Esophagus (tissue), 2 donors: ENCODE measurements around the gene RHBDD3. TPM values are rescaled to one million over a fixed set of nuclear protein-coding genes. Genes with fewer than 3 reads are reported as not detected.

Experiments
- H3K27ac ChIP-seq, 2 donors: one replicate each; pipeline ENCODE4 v1.5.1; 2013; ENCODE audit warnings: low read depth in 2 of 2, mild to moderate bottlenecking in 2 of 2, inconsistent platforms in 1 of 2, low read length in 1 of 2, moderate library complexity in 1 of 2
- H3K27me3 ChIP-seq, 2 donors: one replicate each; pipeline ENCODE4 v1.6.1; 2013; ENCODE audit warnings: low read length in 2 of 2, control low read depth in 1 of 2, mild to moderate bottlenecking in 1 of 2; ENCODE audit not compliant: insufficient read depth in 2 of 2, control insufficient read depth in 1 of 2
- H3K36me3 ChIP-seq, 2 donors: one replicate each; pipeline ENCODE4 v1.6.1; 2013; ENCODE audit warnings: low read length in 1 of 2; ENCODE audit not compliant: control insufficient read depth in 2 of 2, insufficient read depth in 2 of 2
- H3K4me1 ChIP-seq, 2 donors: one replicate each; pipeline ENCODE4 v1.6.1; 2013; ENCODE audit warnings: low read length in 1 of 2; ENCODE audit not compliant: control insufficient read depth in 2 of 2, insufficient read depth in 2 of 2
- H3K4me3 ChIP-seq, 2 donors: one replicate each; pipeline ENCODE4 v1.5.1; 2013; ENCODE audit warnings: low read length in 2 of 2, mild to moderate bottlenecking in 2 of 2, low read depth in 1 of 2, moderate library complexity in 1 of 2
- H3K9me3 ChIP-seq, 2 donors: one replicate each; pipeline ENCODE4 v1.6.1; 2013; ENCODE audit warnings: mild to moderate bottlenecking in 2 of 2, low read depth in 1 of 2, low read length in 1 of 2, moderate library complexity in 1 of 2; ENCODE audit not compliant: control insufficient read depth in 2 of 2, insufficient read depth in 1 of 2
- WGBS, 2 donors: extraction: QIAGEN DNeasy Blood & Tissue Kit; methylation state at CpG; one replicate each; pipeline ENCODE4 v1.1.7; 2013; 5-methylcytosine and 5-hydroxymethylcytosine counted together
- polyA plus RNA-seq, 2 donors: library from polyadenylated mRNA; stranded (reverse); fragments of 200-250 nt; gene quantifications; one replicate each; pipeline ENCODE4 v1.2.3, GENCODE V29; 2013
- donor health status: healthy with polysubstance abuse.
- donor health status: Bipolar disorder and iron deficiency.

RHBDD3 gene
- polyA plus RNA-seq, result 10 to 100 TPM; 15.1 to 20.9 TPM

DNA sequence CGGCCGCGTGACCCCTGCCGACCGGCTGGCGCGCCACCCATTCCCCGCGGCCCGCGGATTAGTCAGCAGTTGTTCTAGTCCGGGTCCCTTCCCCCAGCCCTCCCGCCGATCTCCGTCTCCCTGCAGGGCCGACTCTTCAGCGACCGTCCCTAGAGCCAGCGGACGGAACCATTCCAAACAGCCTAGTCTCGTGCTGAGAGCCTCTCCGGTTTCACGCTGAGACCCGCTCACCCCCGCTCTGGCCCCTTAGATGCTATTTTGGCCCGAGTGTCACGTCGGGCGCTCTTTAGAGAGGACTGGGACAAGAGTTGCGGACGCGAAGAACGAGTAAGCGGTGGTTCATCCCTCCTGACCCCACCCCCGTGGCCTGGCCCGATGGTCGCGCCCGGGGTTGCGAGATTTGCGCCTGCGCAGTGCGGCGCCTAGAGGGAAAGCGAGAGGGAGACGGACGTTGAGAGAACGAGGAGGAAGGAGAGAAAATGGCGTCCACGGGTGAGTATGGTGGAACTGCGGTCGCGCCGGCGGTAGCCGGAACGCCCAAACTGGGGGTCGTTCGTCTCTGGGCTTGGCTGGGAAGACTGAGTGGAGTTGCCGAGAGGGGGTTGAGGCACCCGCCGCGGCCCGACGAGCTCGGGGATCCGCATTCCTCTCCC is at the start of gene RHBDD3, which contains the start of gene EWSR1:
Gene RHBDD3 (minus strand): TSS at position 124 of the 653 bp plus-strand sequence. CDS start 2,355 bp downstream, outside the sequence.
Gene EWSR1 (plus strand): TSS at position 411 of the 653 bp plus-strand sequence. CDS start 69 bp downstream, at position 480.
- 0% methylated on average over 54 to 67 of the region's 67 CpGs for WGBS, 2 donors
- no peaks in the 10 kb centered on the region for H3K9me3 ChIP-seq
- peaks cover 4 to 16% of the 10 kb centered on the region in 2 donors for H3K4me1 ChIP-seq

DNA sequence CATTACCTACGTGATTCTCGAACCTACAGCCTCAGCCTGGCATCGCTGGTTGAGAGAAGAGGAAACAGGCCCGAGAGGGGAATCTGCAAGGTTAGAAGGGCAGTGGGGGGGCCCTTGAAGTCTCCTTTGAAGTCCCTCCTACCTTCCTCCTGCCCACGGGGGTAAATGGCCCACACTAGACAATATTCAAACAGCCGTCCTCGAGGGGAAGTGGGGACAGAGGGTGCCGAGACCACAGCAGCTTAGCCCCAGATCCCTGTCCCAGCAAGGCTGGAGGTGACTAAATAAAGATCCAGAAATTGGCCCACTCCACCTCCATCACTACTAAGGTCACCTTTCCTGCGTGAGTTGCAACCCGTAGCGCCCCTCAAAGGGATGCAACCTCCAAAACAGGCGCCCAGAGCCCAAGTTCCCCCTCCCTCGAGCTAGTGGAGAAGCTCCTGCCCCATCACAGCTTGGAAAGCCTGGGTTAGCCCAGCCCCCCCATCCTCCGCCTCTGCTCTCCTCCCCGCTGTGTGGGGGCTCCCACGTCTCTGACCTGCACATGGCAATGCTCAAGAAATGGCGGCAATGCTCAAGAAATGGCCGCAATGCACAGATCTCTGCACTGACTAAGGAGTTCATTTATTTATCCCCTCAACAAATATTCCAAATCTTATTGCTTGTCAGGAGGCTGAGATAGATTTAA is 48.5 kb upstream of the RHBDD3 start:
- Histone ChIP-seq H3K4me3 (no peak overlapping the region), H3K27me3 (peaks cover 0 to 20% of the 10 kb centered on the region in 2 donors), H3K27ac (no peak overlapping the region), H3K9me3 (no peaks in the 10 kb centered on the region), H3K4me1 (peaks cover 8 to 27% of the 10 kb centered on the region in 2 donors), H3K36me3 (no peaks in the 10 kb centered on the region)
- WGBS, 2 donors, result 63 to 67% methylated on average over 18 of the region's 18 CpGs

More for the DNA sequence above, at the start of gene RHBDD3, which contains the start of gene EWSR1:
- Histone ChIP-seq H3K36me3 (peaks cover 0 to 20% of the 10 kb centered on the region in 2 donors), H3K4me3 (peak within 1 kb of the TSS; percentile 94 to 97), H3K27me3 (no peaks in the 10 kb centered on the region), H3K27ac (peak within 1 kb of the TSS; percentile 95 to 99)

DNA sequence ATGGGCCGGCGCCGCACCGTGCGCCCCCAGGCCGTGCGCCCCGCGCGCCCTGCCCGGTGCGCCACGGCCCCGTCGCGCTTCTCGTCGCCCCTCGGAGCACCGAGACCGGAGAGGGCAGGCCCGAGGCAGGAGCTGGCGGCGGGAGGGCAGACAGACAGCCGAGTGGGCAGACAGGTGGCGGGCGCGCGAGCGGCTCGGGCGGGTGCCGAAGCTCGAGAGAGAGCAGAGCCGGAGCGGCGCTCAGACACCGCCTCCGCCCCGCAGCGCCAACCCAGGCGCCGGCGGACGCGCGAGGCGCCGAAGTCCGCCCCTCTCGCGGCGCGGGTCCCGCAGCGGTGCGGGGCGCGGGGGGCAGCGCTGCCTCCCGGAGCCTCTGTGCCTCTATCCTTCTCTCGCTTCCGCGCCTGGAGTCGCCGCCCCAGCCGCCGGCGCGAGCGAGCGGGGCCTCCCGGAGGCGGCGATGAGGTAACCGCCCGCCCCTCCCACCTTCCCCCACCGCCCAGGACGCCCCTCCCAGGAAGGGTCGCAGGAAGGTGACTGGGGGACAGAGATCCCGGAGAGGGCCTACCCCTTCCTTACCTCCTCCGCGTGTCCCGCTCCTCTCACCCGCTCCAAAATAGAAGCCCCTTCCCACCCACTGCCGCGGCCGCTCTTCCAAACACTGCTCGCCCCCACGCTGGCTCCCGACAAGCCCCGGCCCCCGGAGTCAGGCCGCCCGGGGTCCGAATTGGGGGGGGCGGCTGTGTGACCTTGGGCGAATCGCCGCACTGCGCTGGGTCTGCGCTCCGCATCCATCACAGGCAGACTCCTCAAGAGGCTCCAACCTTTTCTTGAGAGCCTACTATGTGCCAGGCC is 47.7 kb upstream of the RHBDD3 start, which contains the start of gene RASL10A:
Gene RASL10A (minus strand): TSS at position 412 of the 855 bp plus-strand sequence. CDS start 451 bp downstream, outside the sequence.
- Histone ChIP-seq H3K27ac (no peak within 1 kb of the TSS), H3K36me3 (no peaks in the 10 kb centered on the region), H3K4me1 (peaks cover 13 to 34% of the 10 kb centered on the region in 2 donors), H3K9me3 (no peaks in the 10 kb centered on the region), H3K27me3 (peaks cover 0 to 20% of the 10 kb centered on the region in 2 donors), H3K4me3 (peak within 1 kb of the TSS; percentile 22 to 46)
- 6% methylated on average over 83 to 103 of the region's 103 CpGs for WGBS, 2 donors

DNA sequence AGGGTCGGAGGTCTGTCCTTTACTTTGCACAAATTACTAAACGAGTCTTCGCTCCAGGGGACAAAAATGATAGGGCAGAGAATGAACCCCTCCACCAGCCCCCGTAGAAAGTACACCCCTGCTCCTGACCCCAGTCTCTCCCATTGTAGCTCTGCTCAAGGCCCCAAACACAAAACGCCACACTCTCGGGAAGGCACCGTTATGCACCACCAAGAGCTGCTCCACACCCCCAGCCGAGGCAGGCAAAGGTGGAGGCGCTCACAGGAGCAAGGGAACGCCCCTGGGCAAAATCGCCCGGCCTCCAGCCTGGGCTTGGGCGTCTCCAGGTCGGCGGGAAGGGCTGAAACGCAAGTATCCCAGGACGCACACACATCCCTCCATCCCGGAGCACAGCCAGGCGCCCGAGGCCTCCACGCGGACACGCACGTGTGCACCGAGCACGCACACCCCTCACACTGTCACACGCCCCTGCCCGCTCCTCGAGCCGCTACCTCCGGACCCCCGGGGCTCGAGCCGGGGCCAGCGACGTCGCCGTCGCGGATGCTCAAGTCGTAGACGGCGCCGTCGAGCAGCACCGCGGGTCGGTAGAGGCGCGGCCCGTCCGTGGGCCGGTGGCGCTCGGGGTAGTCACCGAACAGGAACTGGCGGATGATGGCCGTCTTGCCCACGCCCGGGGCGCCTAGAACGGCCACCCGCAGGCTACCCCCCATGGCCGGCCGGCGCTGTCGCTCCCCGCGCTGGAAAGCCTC is 46.9 kb upstream of the RHBDD3 start:
- Histone ChIP-seq H3K9me3 (no peaks in the 10 kb centered on the region), H3K27me3 (peaks cover 0 to 20% of the 10 kb centered on the region in 2 donors), H3K27ac (no peak overlapping the region), H3K4me3 (peak overlapping the region; percentile 22 to 46), H3K36me3 (no peaks in the 10 kb centered on the region), H3K4me1 (peaks cover 13 to 38% of the 10 kb centered on the region in 2 donors)
- WGBS, 2 donors, result 3% methylated on average over 59 to 69 of the region's 69 CpGs

DNA sequence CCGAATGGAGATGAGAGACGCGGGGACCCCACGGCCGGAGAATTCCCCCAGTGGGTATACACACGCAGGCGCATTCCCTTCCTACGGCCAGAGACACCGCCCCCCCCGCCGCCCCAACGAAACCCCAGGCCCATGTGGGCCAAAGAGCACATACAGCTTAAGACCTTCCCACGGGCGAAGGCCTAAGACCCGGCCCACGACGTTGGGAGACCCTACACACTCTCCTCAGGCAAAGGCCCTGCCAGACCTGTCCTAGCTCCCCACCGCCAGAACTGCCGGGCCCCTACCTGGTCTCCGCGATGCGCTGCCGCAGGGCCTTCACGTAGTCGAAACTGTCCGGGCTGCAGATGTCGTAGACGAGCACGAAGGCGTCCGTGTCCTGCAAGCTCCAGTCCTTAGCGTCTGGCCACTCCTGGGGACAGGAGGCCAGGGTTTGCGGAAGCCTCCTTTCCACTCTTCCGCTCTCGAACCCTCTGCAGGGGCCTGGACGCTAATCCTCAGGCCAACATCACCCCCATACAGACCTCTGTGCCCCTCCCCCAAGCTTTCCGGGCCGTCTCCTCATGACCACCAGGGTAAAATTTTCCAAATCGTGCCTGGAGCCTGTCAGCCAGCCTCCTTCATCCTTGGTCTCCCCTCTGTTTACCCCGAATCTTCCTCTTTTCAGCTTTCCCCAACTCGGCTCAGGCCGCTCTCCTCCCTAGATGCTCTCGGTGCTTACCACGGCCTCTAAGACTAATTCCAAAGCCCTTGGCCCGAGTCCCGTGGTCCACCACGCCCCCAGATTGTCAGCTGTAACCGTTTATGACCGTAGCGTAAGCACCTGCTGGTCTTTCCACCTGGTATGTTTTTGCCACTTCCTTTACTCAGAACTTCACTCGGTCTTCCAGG is 46.0 kb upstream of the RHBDD3 start:
- Histone ChIP-seq H3K4me1 (peaks cover 17 to 42% of the 10 kb centered on the region in 2 donors), H3K36me3 (no peaks in the 10 kb centered on the region), H3K9me3 (no peaks in the 10 kb centered on the region), H3K4me3 (peak overlapping the region in 1 of 2 donors; percentile 46), H3K27ac (no peak overlapping the region), H3K27me3 (peaks cover 0 to 20% of the 10 kb centered on the region in 2 donors)
- WGBS, 2 donors, result 22 to 27% methylated on average over 47 to 51 of the region's 51 CpGs

DNA sequence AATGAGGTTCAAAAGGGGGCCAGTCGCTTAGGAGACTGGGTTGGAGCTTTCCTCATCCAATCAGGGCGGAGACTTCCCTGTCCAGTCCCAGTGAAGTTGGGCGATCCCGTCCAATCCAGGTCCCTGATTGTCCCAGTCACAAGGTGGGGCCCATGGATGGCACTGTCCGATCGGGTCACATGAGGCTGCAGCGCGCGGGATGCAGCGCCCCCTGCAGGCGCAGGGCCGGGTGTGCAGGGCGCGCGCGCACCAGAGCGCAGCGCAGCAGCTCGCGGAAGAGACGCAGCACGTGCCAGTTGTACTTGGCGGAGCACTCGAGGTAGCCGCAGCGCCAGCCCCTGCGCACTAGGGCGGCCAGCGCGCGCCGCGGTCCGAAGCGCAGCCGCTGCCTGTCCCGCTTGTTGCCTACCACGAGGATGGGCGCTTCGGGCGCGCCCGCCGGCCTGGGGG is 45.4 kb upstream of the RHBDD3 start:
- Histone ChIP-seq H3K4me1 (peaks cover 22 to 49% of the 10 kb centered on the region in 2 donors), H3K27me3 (peaks cover 0 to 20% of the 10 kb centered on the region in 2 donors), H3K36me3 (no peaks in the 10 kb centered on the region), H3K27ac (no peak overlapping the region), H3K9me3 (no peaks in the 10 kb centered on the region), H3K4me3 (no peak overlapping the region)
- 19 to 33% methylated on average over 28 to 44 of the region's 44 CpGs for WGBS, 2 donors

DNA sequence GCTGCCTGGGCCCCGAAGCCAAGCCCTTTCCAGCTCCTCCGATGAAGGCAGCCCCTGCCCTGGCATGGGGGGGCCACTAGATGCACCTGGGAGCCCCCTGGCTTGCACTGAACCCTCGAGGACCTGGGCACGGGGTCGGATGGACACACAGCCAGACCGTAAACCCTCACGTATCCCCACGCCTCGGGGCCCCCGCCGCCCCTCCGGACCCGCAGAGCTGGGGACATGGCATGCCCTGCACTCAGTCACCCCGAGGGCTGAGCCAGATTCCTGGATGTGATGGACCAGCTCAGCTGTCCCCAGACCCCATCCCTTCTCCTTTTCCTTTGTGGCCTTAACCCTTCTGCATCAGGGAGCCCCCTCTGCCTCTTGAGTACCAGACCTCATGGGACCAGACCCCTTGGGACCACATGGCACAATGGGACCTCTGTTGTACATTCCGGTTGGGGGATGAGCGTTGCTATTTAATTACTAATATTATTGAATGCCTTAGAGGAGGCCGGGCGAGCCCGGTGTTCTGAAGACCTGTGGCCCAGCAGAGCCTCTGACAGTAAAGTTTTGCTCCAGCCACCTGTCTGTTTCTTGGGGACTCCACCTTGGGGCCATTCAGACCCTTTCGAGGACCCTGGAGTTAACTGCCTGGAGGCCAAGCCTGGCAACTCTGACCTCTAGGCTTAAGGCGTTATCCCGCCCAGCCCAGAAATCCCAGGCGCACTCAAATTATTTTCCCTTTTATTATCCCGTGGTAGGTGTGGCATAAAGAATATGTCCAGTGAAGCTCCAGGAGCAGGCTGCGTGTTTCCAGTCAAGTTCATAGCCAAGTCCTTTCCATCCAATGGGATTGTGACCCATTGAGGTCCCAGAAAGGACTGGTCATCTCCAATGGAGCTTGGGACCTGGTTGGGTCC is 44.7 kb upstream of the RHBDD3 start:
- Histone ChIP-seq H3K27me3 (peaks cover 0 to 20% of the 10 kb centered on the region in 2 donors), H3K36me3 (no peaks in the 10 kb centered on the region), H3K4me1 (peaks cover 26 to 53% of the 10 kb centered on the region in 2 donors), H3K4me3 (no peak overlapping the region), H3K27ac (no peak overlapping the region), H3K9me3 (no peaks in the 10 kb centered on the region)
- WGBS, 2 donors, result 88% methylated on average over 25 of the region's 25 CpGs
